ENCODE measurements around the gene MYOZ1.

- TF ChIP-seq CTCF (conservative IDR thresholded peaks at IDR 0.05; ENCODE audit: low read depth, low read length) = no peak
- no peak for TF ChIP-seq RAD21 (IDR thresholded peaks at IDR 0.05; ENCODE audit: low read length)
- no peak for TF ChIP-seq MAZ (IDR thresholded peaks at IDR 0.05; ENCODE audit: borderline replicate concordance, low read depth, low read length)
- no peak for TF ChIP-seq RFX5 (IDR thresholded peaks at IDR 0.05; ENCODE audit: low read depth, low read length)
- no peak for TF ChIP-seq MAFK (IDR thresholded peaks at IDR 0.05; ENCODE audit: low read depth, low read length)
- TF ChIP-seq RCOR1 (IDR thresholded peaks at IDR 0.05; ENCODE audit: insufficient replicate concordance, low read length) = no peak
These were observed 49.2 kb downstream of the MYOZ1 start for GRCh38 chr10:73591935-73592699.

Data from IMR-90 (cell line).